GM12878 (cell line): ENCODE measurements around the gene POLD1. TPM values are rescaled to one million over a fixed set of nuclear protein-coding genes. Genes with fewer than 3 reads are reported as not detected.
A peak's percentile ranks its signal among the peaks of the same experiment; 100 is the strongest.

ENCODE experiments used
- BACH1 ChIP-seq: fragments of 450-650 bp; IDR thresholded peaks from 2 replicates; pipeline ENCODE4 v1.6.1; 2017; ENCODE audit warnings: mild to moderate bottlenecking, borderline replicate concordance
- CBX5 ChIP-seq: sonication (generic); IDR thresholded peaks from 2 replicates; pipeline ENCODE4 v1.6.1; 2016; ENCODE audit warnings: low read depth, moderate library complexity, mild to moderate bottlenecking, inconsistent platforms
- CREB1 ChIP-seq: IDR thresholded peaks from 2 replicates; pipeline ENCODE4 v1.6.1; 2012; ENCODE audit warnings: low read depth, mild to moderate bottlenecking, inconsistent platforms
- CREM ChIP-seq: IDR thresholded peaks from 2 replicates; pipeline ENCODE4 v1.6.1; 2014; ENCODE audit warnings: antibody characterized with exemption, low read depth
- HDAC6 ChIP-seq: fragments of 200-600 bp; sonication (generic); IDR thresholded peaks from one replicate; pipeline ENCODE4 v1.8.0; 2017; ENCODE audit warnings: antibody characterized with exemption; ENCODE audit not compliant: unreplicated experiment
- IRF4 ChIP-seq: IDR thresholded peaks from 2 replicates; pipeline ENCODE4 v1.6.1; 2011; ENCODE audit warnings: low read depth, low read length
- MEF2B ChIP-seq: fragments of 450-650 bp; IDR thresholded peaks from 2 replicates; pipeline ENCODE4 v1.6.1; 2018; ENCODE audit warnings: mild to moderate bottlenecking, moderate library complexity; ENCODE audit not compliant: partially characterized antibody, poor library complexity, severe bottlenecking
- MXI1 ChIP-seq: fragments of 150-350 bp; IDR thresholded peaks from 2 replicates; pipeline ENCODE4 v1.6.1; 2011; ENCODE audit warnings: low read depth, mild to moderate bottlenecking, inconsistent platforms, low read length, improper control_type of control experiment
- POLR2AphosphoS2 ChIP-seq: IDR thresholded peaks from 2 replicates; pipeline ENCODE4 v1.6.1; 2011; ENCODE audit warnings: low read depth, mild to moderate bottlenecking, low read length, improper control_type of control experiment, moderate library complexity
- POU2F2 ChIP-seq: IDR thresholded peaks from 3 replicates; pipeline ENCODE4 v1.6.1; 2011; ENCODE audit warnings: low read depth, mild to moderate bottlenecking, low read length, borderline replicate concordance
- RFX5 ChIP-seq: IDR thresholded peaks from 2 replicates; pipeline ENCODE4 v1.6.1; 2011; ENCODE audit warnings: low read depth, low read length, improper control_type of control experiment
- RUNX3 ChIP-seq: IDR thresholded peaks from 2 replicates; pipeline ENCODE4 v1.6.1; 2012; ENCODE audit warnings: low read length, inconsistent platforms
- SIX5 ChIP-seq: IDR thresholded peaks from 2 replicates; pipeline ENCODE4 v1.6.1; 2011; ENCODE audit warnings: mild to moderate bottlenecking, low read depth, low read length, moderate library complexity; ENCODE audit not compliant: severe bottlenecking
- SMAD1 ChIP-seq: fragments of 450-650 bp; IDR thresholded peaks from 2 replicates; pipeline ENCODE4 v1.6.1; 2018; ENCODE audit warnings: mild to moderate bottlenecking, low read depth; ENCODE audit not compliant: partially characterized antibody
- SMARCA5 ChIP-seq: fragments of 450-650 bp; IDR thresholded peaks from 2 replicates; pipeline ENCODE4 v1.6.1; 2017; ENCODE audit warnings: mild to moderate bottlenecking
- SPI1 ChIP-seq: IDR thresholded peaks from 2 replicates; pipeline ENCODE4 v1.6.1; 2011; ENCODE audit warnings: low read depth, mild to moderate bottlenecking, low read length, moderate library complexity, borderline replicate concordance; ENCODE audit not compliant: insufficient read depth
- STAT1 ChIP-seq: fragments of 450-650 bp; conservative IDR thresholded peaks from 2 replicates; pipeline ENCODE4 v1.6.1; 2014; ENCODE audit warnings: antibody characterized with exemption, mild to moderate bottlenecking
- TCF3 ChIP-seq: IDR thresholded peaks from 2 replicates; pipeline ENCODE4 v1.6.1; 2012; ENCODE audit warnings: low read depth, mild to moderate bottlenecking, low read length, borderline replicate concordance; ENCODE audit not compliant: insufficient read depth
- YBX1 ChIP-seq: fragments of 450-650 bp; IDR thresholded peaks from 2 replicates; pipeline ENCODE4 v1.6.1; 2016; ENCODE audit warnings: antibody characterized with exemption
- ZNF24 ChIP-seq: fragments of 450-650 bp; IDR thresholded peaks from 2 replicates; pipeline ENCODE4 v1.6.1; 2017; ENCODE audit warnings: antibody characterized with exemption, mild to moderate bottlenecking
- polyA plus RNA-seq, 11 experiments: library from polyadenylated mRNA; depleted of rRNA in 4 of 11; unstranded in 6 of 11; stranded (reverse) in 5 of 11; fragments of >200 nt; fragmentation: Nextera tagmentation in 4 of 11; fragmentation: Illumina TruSeq in 1 of 11; extraction: Ambion mirVana in 4 of 11; extraction: Trizol in 1 of 11; gene quantifications; 1 replicate in 1 of 11; 2 replicates in 10 of 11; pipeline versions ENCODE4 v1.2.1 to v1.2.3, GENCODE V29; 2011 to 2016; ENCODE audit warnings: inconsistent platforms in 2 of 11, missing spikeins in 2 of 11, low read depth in 1 of 11
- total RNA-seq, 4 experiments: library from RNA; depleted of rRNA in 3 of 4; stranded (reverse); fragments of >200 nt in 3 of 4; fragmentation: Illumina TruSeq in 1 of 4; extraction: Trizol in 1 of 4; gene quantifications; 2 replicates each; pipeline versions ENCODE4 v1.2.1 to v1.2.3, GENCODE V29; 2013 to 2021
- TF ChIP-seq, protein P1 (sequence below): fragments of 450-650 bp; IDR thresholded peaks from 2 replicates; pipeline ENCODE4 v1.6.1; 2018; ENCODE audit warnings: mild to moderate bottlenecking, low read depth, moderate library complexity; ENCODE audit not compliant: partially characterized antibody
- TF ChIP-seq, protein P2 (sequence below): fragments of 450-650 bp; formaldehyde crosslinking; IDR thresholded peaks from 2 replicates; pipeline ENCODE4 v1.4.0; 2020; ENCODE audit warnings: mild to moderate bottlenecking, moderate library complexity
- TF ChIP-seq, protein P3 (sequence below): IDR thresholded peaks from 2 replicates; pipeline ENCODE4 v1.6.1; 2011; ENCODE audit warnings: low read depth, low read length, improper control_type of control experiment, borderline replicate concordance

POLD1 gene
- total and polyA plus RNA-seq, 10 of the 15 experiments (the other 5 are each of a cell fraction or from before 2014, with no cell fraction given) = 0.76 to 165 (median 63.4) TPM

DNA sequence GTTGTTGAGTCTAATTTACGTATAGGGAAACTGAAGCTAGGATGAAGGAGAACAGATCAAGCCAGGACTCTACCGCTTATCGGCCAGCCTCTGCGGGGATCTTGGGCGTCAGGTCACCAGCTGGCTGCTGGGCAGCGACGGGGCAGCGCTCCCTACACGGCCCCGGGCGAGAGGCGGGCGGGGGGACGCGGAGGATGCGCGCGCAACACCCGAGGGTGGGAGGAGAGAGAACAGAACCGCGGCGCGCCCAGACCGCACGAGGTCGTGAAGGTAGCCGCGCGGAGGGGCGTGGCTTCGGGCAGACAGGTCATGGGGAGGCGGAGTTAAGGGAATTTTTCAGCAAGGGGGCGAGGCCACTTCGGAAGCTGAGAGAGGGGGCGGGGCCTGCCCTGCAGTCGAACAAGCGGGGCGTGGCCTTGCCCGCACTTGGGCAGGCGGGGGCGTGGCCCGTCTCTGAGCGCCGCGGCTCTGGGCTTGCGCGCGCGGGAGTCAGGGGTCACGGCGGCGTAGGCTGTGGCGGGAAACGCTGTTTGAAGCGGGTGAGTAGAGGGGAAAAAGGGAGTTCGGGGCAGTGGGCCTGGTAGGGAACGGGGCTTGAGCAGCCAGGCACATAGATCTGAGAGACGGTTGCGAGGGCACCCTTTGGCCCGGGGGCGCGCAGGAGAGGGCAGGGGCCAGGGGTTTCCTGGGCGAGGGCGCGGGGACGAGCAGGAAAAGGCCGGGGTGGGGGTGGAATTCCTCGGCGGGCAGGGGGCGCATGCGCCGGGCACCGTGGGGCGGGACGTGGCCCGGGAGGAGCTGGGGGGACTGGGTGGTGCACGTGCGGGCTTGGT, at the start of gene POLD1 (continued):
- TF ChIP-seq, protein P1, sequence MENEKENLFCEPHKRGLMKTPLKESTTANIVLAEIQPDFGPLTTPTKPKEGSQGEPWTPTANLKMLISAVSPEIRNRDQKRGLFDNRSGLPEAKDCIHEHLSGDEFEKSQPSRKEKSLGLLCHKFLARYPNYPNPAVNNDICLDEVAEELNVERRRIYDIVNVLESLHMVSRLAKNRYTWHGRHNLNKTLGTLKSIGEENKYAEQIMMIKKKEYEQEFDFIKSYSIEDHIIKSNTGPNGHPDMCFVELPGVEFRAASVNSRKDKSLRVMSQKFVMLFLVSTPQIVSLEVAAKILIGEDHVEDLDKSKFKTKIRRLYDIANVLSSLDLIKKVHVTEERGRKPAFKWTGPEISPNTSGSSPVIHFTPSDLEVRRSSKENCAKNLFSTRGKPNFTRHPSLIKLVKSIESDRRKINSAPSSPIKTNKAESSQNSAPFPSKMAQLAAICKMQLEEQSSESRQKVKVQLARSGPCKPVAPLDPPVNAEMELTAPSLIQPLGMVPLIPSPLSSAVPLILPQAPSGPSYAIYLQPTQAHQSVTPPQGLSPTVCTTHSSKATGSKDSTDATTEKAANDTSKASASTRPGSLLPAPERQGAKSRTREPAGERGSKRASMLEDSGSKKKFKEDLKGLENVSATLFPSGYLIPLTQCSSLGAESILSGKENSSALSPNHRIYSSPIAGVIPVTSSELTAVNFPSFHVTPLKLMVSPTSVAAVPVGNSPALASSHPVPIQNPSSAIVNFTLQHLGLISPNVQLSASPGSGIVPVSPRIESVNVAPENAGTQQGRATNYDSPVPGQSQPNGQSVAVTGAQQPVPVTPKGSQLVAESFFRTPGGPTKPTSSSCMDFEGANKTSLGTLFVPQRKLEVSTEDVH = peak; percentile 93
- TF ChIP-seq IRF4 = no peak
- no peak for TF ChIP-seq TCF3
- no peak for TF ChIP-seq SPI1
- no peak for TF ChIP-seq STAT1
- TF ChIP-seq HDAC6 = peak; percentile 46
- no peak for TF ChIP-seq CREM
- peak; percentile 88 for TF ChIP-seq POLR2AphosphoS2
- TF ChIP-seq CREB1 = no peak
- no peak for TF ChIP-seq POU2F2
- peak; percentile 41 for TF ChIP-seq MXI1
- TF ChIP-seq, protein P2, sequence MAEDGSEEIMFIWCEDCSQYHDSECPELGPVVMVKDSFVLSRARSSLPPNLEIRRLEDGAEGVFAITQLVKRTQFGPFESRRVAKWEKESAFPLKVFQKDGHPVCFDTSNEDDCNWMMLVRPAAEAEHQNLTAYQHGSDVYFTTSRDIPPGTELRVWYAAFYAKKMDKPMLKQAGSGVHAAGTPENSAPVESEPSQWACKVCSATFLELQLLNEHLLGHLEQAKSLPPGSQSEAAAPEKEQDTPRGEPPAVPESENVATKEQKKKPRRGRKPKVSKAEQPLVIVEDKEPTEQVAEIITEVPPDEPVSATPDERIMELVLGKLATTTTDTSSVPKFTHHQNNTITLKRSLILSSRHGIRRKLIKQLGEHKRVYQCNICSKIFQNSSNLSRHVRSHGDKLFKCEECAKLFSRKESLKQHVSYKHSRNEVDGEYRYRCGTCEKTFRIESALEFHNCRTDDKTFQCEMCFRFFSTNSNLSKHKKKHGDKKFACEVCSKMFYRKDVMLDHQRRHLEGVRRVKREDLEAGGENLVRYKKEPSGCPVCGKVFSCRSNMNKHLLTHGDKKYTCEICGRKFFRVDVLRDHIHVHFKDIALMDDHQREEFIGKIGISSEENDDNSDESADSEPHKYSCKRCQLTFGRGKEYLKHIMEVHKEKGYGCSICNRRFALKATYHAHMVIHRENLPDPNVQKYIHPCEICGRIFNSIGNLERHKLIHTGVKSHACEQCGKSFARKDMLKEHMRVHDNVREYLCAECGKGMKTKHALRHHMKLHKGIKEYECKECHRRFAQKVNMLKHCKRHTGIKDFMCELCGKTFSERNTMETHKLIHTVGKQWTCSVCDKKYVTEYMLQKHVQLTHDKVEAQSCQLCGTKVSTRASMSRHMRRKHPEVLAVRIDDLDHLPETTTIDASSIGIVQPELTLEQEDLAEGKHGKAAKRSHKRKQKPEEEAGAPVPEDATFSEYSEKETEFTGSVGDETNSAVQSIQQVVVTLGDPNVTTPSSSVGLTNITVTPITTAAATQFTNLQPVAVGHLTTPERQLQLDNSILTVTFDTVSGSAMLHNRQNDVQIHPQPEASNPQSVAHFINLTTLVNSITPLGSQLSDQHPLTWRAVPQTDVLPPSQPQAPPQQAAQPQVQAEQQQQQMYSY (CRISPR knock-in tag) = no peak
- TF ChIP-seq CBX5 = no peak
- TF ChIP-seq, protein P3, sequence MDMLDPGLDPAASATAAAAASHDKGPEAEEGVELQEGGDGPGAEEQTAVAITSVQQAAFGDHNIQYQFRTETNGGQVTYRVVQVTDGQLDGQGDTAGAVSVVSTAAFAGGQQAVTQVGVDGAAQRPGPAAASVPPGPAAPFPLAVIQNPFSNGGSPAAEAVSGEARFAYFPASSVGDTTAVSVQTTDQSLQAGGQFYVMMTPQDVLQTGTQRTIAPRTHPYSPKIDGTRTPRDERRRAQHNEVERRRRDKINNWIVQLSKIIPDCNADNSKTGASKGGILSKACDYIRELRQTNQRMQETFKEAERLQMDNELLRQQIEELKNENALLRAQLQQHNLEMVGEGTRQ = no peak
- TF ChIP-seq RUNX3 = no peak; the same call in 1 of the 2 replicates
- TF ChIP-seq ZNF24 = no peak
- no peak for TF ChIP-seq RFX5
- 0 out of 2 replicates have a peak, but pooled peaks have one; percentile 47 for TF ChIP-seq SMARCA5
- no peak for TF ChIP-seq YBX1
- TF ChIP-seq MEF2B = no peak
- peak; percentile 79; the same call in 1 of the 2 replicates for TF ChIP-seq BACH1
- TF ChIP-seq SMAD1 = no peak
- TF ChIP-seq SIX5 = no peak
